NK-92 treated with Interleukin-12 subunit alpha and Interleukin-12 subunit beta, amount 100 ng/mL, for 24 hours (cell line): ENCODE measurements around the gene TBXA2R.

ENCODE experiments used
- DNase-seq: peaks from one replicate; lab custom pipeline; 2025; lab: John Stamatoyannopoulos, UW

The TBXA2R gene

DNA sequence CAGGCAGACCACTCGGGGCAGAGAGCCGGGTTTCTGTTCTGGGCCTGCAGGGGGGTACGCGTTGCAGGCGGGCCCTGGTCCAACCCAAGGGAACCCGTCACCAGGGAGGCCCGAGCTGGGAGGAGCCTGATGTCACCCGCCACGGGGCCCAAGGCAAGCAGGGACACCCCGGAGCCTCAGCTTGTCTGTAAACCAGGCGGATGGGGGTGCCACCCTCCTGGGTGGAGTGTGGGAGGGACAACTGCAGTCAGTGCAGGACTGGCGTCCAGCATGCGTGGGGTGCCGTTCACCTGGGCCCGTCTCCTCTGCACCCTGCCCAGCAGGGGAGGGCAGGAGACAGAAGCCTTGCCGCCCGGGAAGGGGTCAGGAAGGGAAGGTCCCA, 12.9 kb upstream of the TBXA2R start:
- no peak for DNase-seq

- no peak for DNase-seq
These were observed 12.3 kb upstream of the TBXA2R start for GRCh38 chr19:3618811-3619630.

DNA sequence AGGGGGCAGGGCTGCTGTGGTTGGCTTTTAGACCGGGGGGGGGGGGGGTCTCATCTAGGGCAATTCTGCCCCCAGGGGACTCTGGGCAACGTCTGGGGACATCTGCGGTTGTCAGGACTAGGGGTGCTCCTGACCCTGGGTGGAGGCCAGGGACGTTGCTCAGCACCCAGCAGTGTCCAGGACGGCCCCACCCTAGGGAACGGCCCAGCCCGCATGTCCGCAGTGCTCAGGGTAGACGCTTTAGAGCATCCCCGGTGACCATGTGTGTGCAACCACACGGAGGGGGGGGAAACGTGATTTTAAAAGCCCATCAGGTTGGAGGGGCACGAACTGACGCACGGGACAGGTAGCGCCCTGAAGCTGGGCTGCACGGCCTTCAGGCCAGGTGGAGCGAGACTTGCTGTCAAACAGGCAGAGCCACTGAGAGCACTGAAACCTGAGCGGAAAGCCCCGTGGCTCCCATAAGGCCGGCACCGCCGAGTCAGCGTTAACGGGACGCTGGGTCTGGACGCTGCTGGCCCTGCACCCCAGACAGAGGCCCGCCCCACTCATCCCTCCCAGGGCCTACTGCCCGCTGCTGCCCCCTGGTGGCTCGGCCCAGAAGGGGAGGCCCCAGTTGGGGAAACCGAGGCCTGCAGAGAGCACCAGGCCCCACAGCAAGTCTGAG, 11.6 kb upstream of the TBXA2R start:
- DNase-seq: no peak

- DNase-seq: no peak
These were observed 10.8 kb upstream of the TBXA2R start for GRCh38 chr19:3617463-3617862.

DNA sequence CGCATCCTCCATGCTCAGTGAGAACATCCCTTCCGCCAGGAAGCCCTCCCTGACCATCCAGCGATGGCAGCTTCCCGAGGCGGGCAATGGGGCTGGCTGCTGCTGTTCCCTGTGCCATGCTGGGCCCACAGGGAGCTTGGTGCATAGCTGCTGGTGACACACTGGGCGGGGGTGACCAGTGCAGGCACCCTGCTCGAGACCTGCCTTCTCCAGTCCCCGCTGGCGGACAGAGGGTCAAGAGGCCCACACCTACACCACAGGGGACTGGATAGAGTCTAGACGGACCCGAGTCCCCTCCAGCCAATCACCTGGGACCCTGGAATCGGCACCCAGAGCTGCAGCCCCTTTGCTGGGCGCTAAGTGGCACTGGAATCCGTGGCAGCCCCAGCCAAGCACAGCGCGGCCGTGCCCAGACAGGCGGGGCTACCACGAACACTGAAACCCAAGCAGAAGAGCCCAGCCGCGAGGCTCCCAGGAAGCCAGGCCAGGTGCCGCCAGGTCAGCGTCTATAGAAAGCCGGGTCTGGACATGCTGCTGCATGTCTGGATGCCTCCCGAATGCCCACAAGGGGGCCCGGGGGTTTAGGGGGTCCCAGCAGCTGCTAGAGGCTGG, 9.0 kb upstream of the TBXA2R start:
- no peak for DNase-seq

- no peak for DNase-seq
These were observed 8.3 kb upstream of the TBXA2R start for GRCh38 chr19:3614858-3615505.

DNA sequence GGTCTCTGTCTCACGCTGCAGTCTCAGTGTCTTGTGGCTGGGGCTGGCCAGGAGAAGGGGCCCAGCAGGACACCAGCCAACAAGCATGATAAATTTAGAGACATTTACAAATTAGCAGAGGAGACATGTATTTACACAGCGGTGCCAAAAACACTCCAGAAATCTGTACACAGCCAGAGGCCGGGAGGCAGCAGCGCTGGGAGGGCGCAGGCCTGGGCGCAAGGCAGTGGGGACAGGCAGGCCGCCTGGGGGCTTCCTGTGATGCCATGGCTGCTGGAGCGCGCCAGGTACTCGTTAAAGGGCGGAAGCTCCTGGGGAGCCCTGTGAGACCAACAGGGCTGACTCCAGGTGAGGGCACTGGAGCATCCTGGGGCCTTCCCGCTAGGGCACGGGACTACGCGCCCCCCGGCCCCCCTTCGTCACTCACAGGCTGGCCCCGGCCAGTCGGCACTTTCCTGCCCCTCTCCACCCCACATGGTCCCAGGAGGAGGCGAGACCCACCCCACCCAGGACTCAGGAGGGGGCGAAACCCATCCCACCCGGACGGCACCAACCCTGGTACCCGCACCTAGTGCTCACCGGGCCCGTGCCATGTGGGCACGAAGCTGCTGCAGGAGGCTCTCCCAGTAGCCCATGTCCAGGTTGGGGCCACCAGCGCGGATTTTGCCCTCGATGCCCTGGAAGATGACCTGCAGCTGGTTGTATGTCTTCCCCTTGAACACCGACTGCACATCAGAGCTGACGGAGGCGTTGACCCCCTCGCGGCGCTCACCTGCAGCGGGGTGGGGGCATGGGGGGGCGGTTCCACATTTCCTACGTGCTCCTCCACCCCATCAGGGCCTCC, 7.4 kb upstream of the TBXA2R start:
- DNase-seq: no peak

DNA sequence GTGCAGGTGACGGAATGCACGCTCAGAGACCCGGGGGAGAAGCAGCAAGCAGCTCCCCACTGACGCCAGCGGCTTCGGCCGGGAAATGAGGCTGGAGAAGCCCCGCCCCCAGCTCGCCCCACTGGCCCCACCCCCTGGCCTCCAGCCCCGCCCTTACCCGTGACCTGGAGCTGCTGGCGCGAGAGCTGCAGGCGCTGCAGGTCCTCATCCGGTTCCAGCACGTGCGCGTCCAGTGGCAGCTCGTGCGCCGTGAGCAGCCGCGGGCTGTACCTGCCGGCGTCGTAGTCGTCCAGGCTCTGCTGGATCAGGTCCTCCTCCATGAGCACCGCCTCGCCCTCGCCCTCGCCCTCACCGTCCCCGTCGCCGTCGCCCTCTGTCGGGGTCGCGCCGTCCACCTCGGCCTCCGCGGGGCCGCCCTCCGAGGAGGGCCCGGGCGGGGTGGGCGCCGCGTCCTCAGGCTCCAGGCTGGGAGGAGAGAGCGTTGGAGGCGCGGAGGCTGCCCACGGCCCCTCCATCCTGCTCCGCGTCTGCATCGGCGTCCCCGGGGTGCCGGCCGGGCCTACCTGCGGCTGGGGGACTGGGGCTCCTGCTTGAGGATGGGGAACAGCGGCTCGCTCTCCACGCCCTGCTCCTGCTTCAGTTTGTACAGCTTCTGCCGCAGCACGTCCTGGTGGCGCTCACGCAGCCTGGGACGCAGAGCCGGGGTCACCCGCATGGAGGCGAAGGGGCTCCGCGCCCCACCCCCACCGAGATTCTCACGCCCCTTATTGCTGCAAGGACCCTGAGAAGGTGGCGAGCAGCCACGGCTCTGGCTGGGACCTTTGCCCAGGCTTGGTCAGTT, 6.4 kb upstream of the TBXA2R start:
- no peak for DNase-seq

DNA sequence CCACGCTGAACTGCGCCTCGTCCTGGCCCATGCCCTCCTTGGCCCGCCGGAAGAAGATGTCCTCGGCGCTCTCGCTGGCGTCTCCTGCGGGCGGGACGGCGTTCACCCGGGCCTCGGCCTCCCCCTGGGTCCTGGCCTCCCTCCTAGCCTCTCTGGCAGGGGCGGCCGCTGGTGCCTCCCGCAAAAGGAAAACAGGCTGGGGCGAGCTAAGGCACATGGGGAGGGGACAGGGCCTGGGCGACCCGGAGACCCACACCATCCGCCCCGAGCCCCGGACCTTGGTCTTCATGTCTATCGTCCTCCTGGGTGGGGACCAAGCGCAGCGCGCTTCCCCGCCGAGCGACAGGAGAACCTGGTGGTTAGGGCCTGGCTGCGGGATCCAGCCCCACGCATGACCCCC, 5.7 kb upstream of the TBXA2R start:
- DNase-seq: no peak

GRCh38 chr19:3611841-3612240, 5.2 kb upstream of the TBXA2R start:
- no peak for DNase-seq

- DNase-seq: no peak
These were observed 4.4 kb upstream of the TBXA2R start for GRCh38 chr19:3610745-3611717.

DNA sequence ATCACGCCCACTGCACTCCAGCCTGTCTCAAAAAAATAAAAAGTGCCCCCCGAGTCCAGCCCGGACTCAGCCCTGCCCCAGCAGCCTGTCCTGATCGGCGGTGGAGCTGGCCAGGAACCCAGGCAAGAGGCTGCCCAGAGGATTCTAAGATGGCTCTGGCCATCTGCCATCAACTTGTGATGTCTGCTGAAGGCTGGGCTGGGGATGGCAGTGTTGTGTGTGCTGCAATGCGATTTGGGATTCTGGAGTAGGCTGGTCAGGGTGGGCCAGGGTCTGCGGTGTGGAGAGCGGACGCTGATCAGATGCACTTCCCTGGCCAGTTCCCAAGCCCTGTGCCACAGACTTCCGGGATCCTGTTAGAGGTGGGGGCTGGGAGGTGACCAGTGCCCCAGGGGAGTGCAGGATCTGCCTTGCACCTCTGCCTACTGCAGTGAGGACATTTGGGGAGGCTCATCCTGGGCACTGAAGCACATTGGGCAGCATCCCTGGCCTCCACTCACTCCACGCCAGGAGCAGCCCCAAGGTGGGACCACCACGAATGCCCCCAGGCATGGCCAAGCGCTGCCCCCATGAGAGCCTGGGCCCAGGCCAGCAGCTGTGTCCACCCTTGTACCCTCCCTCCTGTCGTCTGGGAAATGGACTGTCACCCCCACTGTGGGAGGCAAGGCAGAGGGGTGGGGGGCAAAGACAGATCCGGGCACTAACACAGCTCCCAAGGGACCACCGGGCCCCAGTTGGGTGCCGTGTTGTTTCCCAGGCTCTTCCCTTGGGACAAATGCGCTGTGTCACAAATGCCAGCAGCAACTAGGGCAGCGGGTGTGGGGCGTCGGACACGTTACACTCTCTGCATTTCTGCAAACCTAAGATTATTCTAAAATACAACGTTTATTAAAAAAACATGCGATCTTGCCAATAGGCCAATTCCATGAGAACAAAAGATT, 3.4 kb upstream of the TBXA2R start:
- no peak for DNase-seq

GRCh38 chr19:3608750-3609322, 2.2 kb upstream of the TBXA2R start:
- no peak for DNase-seq

DNA sequence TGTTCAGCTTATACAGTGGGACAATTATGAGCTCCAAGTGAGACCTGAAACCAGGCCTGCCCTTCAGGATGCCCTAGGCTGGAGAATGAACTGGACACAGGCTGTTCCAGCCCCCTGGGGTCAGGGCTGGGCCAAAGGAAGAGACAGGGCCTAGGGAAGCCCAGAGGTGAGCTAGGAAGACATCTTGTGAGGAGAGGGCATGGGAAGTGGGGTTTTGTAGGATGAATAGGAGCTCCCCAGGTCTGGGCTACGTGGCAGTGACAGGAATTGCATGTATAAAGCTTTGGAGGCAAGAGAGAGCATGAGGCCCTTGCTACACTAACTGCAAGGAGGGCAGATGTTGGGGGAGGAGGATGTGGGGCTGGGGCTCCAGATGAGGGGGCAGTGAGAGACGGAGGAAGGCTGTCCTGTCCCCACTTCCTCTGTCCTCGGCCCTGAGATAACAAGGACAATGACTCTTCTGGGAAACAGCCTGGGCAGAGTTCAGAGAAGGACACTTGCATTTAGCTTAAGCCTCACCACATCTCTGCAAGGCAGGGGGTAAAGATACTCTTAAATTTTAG, 1.5 kb upstream of the TBXA2R start:
- no peak for DNase-seq

DNA sequence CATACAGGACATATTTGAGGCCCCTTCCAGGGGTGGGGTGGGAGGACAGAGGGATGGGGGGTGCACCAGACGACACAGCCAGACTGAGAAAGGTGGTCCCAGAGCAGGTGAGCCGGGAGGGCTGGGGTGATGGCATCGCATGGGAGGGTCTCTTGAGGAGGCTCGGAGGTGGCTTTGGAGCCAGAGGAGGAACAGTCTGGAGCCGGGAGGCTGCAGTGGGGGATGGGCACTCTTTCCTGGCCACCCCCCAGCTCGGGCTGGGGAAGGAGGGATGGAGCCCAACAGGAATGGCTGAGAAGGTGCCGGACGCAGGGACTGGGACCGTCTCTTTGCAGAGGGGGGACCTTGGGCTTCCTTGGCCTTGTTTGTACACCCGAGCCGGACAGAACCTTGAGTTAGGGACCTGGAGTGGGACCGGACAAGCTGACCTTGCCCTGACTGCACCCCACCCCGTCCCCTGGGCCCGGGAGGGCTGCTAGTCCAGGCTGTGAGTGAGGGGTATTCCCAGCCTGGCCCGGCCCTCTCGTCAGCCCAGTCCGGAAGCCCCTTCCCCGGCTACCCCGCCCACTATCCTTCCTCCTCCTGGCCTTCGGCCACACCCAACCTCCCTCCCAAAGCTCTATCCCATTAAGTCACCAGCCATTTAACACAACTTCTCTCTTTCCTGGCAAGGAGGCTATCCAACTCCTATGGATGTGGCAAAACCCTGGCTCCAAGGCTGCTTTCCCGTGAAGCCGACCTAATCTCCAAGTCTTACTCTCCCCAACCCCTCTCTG, 816 bp upstream of the TBXA2R start:
- DNase-seq: no peak

DNA sequence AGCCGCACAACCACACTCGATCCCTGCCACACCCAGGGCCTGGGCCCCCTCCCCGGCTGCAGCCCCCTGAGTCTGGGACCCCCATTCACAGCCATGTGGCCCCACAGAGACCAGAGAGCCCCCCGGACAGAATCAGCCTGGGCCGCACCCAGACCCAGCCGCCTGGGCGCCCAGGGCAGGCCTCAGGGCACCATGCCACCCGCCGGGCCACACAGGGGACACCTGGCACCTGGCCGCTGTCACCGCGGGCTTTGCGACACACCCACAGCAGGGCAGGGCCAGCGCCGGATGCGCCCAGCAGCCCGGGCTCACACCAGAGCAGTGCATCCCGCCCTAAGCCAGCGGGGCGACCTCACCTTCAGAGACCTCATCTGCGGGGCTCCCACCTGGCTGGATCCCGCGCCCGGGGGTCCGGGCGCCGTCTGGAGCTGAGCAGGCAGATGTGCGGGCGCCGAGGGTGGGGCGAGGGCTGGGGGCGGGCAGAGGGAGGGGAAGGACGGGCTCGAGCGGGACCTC, 443 bp downstream of the TBXA2R start:
- no peak for DNase-seq

- no peak for DNase-seq
These were observed 905 bp downstream of the TBXA2R start for GRCh38 chr19:3605770-3606169.
